Activated CD4-positive, alpha-beta T cell treated with anti-CD3 and anti-CD28 coated beads for 1 hour (primary cell): ENCODE results near the gene GUK1.
"Not testable (repeated sequence)": the region's sequence is repeated elsewhere in the genome, so short reads cannot be mapped to it uniquely, and the experiment has no call there.

Experiments
- DNase-seq: peaks from one replicate; pipeline ENCODE4 v3.0.0-alpha.2; 2020

GUK1 gene

GRCh38 chr1:228177721-228178710 lies 37.9 kb downstream of the GUK1 start:
- DNase-seq: no peak

GRCh38 chr1:228178737-228179684 lies 38.9 kb downstream of the GUK1 start:
- DNase-seq: no peak

- no peak for DNase-seq
Measured at GRCh38 chr1:228180271-228180958, 40.3 kb downstream of the GUK1 start.

- no peak for DNase-seq
Measured at GRCh38 chr1:228180959-228181644, 41.0 kb downstream of the GUK1 start.

GRCh38 chr1:228181645-228182034 lies 41.6 kb downstream of the GUK1 start:
- DNase-seq: no peak

- DNase-seq: no peak
Measured at GRCh38 chr1:228182296-228183030, 42.4 kb downstream of the GUK1 start.

- no peak for DNase-seq
Measured at GRCh38 chr1:228184152-228184551, 44.1 kb downstream of the GUK1 start.

- DNase-seq: no peak
Measured at GRCh38 chr1:228185641-228185965, 45.5 kb downstream of the GUK1 start.

GRCh38 chr1:228188249-228188648 lies 48.2 kb downstream of the GUK1 start:
- DNase-seq: not testable (repeated sequence)

- DNase-seq: no peak
Measured at GRCh38 chr1:228190182-228190581, 50.1 kb downstream of the GUK1 start.

GRCh38 chr1:228190778-228191177 lies 50.7 kb downstream of the GUK1 start:
- DNase-seq: no peak

GRCh38 chr1:228194436-228194835 lies 54.4 kb downstream of the GUK1 start:
- DNase-seq: no peak

- no peak for DNase-seq
Measured at GRCh38 chr1:228194921-228195812, 55.1 kb downstream of the GUK1 start.

GRCh38 chr1:228197555-228198147 lies 57.6 kb downstream of the GUK1 start:
- no peak for DNase-seq
